Umbilical cord (tissue), 2 donors: ENCODE results near the gene ARID4B. TPM values are rescaled to one million over a fixed set of nuclear protein-coding genes. Genes with fewer than 3 reads are reported as not detected.
"Not testable (repeated sequence)": the region's sequence is repeated elsewhere in the genome, so short reads cannot be mapped to it uniquely, and the experiment has no call there.

Experiments
- DNase-seq: peaks from one replicate; pipeline ENCODE4 v3.0.0-alpha.2; 2015; ENCODE audit warnings: low spot score
- total RNA-seq: library from RNA; depleted of rRNA; stranded (reverse); fragments of >200 nt; gene quantifications from one replicate; pipeline ENCODE4 v1.2.3, GENCODE V29; 2014; ENCODE audit warnings: low replicate concordance; ENCODE audit not compliant: insufficient read depth

The ARID4B gene
- total RNA-seq, 1 donor from 2014 or later = 49.8 TPM

DNA sequence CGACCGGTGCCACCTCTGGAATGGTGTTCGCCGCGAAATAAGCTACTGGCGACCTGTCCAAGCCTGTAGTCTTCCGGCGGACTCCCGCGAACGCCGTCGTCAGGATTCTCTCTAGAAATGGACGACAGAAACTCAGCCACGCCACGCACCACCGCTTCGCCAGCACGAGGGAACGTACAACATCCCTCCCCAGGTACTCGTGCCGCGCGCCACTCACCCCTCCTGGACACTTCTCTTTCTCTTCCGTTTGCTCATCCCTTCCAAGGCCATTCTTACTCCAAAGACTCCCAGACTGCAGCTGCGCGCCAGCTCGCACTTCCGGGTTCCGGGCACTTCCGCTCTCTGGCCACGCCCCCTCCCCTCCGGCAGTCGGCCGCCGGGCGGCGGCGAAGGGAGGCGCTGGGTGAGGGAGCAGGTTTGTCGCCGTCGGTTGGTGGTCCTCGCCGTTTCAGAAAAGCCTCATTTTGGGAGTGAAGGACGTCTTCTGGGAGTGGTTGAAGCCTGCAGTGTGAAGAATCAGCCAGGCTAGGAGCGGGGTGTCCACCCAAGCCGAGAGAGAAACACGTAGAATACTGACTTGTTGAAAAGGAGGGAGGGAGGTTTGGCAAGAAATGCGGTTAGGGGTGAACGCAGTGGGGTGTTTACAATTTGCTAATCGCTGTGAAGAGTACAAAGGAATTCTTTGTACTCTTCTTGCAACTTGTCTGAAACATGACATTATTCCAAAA lies 166.9 kb downstream of the ARID4B start, which contains the start of gene RBM34:
TSS of gene RBM34 (minus strand) at position 294 of the 728 bp plus-strand sequence. CDS start at position 270, 24 bp downstream.
- peak; percentile 94 for DNase-seq

GRCh38 chr1:235160383-235160956 lies 167.5 kb downstream of the ARID4B start:
- peak; percentile 4 for DNase-seq

- not testable (repeated sequence) for DNase-seq
These were observed 168.0 kb downstream of the ARID4B start for GRCh38 chr1:235159930-235160329.

DNA sequence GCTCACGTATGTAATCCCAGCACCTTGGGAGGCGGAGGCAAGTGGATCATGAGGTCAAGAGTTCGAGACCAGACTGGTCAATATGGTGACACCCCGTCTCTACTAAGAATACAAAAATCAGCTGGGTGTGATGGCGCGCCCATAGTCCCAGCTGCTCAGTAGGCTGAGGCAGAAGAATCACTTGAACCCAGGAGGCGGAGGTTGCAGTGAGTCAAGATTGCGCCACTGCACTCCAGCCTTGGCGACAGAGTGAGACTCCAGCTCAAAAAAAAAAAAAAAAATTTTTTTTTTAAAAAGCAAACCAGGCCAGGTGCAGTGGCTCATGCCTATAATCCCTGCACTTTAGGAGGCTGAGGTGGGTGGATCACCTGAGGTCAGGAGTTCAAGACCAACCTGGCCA lies 168.7 kb downstream of the ARID4B start:
- DNase-seq = not testable (repeated sequence)

DNA sequence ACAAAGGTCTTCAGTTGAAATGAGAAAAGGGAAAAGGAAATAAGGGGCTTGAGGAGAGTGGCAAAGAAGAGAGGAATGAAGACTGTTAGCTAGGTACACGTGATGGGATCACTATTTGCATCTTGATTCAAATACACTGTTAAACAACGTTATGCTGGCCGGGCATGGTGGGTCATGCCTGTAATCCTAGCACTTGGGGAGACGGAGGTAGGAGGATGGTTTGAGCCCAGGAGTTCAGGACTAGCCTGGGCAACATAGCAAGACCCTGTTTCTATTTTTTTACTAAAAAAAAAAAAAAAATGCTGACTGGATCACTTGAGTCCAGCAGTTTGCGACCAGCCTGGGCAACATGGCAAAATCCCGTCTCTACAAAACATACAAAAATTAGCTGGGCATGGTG lies 169.3 kb downstream of the ARID4B start:
- no peak for DNase-seq

- DNase-seq = no peak
These were observed 170.8 kb downstream of the ARID4B start for GRCh38 chr1:235157150-235157549.

DNA sequence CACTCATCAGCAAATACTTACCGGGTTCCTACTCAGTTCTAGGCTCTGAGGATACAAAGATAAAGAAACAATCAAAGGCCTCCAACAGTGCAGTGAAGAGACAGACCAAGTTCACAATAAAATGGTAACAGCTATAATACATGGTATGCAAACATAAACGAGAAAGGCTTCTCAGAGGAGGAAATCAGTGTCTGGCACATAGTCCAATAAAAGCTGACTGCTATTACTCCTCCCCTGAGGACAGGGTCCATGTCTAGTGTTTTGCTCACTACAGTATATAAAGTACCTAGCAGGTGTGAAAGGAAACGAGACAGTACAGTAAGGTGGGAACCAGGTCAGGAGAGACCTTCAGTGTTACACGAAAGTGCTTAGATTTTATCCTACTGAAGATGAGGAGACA lies 171.2 kb downstream of the ARID4B start:
- DNase-seq = no peak

GRCh38 chr1:235156265-235156664 lies 171.7 kb downstream of the ARID4B start:
- no peak for DNase-seq

DNA sequence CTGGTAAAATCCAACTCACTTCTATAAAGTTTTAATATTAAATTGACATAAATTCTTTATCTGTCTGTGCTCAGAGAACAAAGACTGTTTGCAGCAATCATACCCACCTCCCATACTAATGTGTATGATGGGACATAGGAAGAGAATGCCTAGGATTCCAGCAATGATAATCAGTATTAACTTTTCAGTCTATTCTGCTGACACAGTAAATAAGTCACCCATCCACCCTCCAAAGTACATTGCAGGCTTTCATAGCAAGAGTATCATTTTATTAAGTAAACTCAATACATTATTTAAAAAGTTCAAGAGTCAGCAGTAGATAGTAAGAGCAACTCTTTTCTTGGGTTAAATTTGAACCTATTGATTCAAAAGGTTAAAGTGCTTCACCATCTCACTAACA lies 175.7 kb downstream of the ARID4B start:
- no peak for DNase-seq

- no peak for DNase-seq
These were observed 176.9 kb downstream of the ARID4B start for GRCh38 chr1:235151033-235151432.

DNA sequence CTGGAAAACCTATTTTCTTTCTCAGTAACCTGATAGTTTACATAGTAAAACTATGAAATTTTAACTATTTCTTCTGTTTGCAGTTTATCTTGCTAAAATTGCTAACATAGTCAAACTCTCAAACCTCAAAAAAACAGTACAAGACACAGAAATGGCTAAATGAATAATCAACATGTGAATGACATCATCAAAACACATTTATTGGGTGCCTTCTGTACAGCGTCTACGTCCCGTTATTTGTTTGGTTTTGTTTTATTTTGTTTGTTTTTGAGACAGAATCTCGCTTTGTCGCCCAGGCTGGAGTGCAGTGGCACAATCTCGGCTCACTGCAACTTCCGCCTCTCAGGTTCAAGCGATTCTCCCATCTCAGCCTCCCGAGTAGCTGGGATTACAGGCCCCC lies 178.2 kb downstream of the ARID4B start:
- no peak for DNase-seq

DNA sequence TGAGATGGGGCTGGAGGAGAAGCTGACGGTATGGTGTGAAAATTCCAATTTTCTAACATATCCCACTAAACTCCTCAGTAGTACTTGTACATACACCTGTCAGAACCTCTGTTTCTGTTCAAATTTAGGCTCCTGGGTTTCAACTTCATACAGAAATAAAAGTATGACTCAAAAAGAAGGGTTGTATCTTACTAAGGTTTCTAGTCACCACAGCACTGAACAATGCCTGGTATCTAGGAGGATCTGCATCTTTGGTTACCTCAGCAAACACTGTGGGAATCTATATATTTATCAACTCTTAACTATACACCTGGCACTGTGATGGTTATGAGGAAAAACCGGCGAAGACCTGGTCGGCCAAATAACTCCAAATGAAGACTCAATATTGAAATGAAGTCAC lies 180.7 kb downstream of the ARID4B start:
- no peak for DNase-seq

GRCh38 chr1:235145639-235146038 lies 182.3 kb downstream of the ARID4B start:
- no peak for DNase-seq

DNA sequence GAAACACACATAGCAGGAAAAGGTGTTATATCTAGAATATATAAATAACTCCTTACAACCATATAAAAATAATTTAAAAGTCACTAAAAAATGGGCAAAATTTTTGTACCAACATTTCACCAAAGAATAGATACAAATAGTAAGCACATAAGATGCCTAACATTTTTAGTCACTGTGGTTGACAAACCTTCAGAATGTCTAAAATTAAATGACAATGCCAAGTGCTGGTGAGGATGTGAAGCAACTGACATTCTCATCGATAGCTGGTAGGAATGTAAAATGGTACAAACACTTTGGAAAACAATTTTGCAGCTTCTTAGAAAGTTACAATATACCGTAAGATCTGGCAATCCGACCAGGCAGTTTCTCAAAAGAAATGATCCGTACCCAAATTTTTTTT lies 185.0 kb downstream of the ARID4B start:
- no peak for DNase-seq

DNA sequence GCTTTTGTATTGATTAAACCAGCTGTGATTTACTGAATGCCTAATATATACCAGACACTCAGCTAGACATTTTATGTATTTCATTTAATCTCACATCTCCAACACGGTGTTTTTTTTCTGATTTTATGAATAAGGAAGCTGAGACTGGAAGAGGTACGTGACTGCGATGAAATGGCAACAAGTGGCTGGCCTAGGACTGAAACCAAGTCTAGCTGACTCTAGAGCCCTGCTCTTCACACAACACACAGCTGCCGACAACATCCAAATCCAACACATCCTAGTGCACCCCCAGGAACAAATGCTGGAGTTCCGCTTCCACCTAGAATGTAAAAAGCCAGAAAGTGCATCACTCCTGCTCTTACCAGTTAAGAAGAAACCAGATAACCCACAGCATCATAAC lies 188.7 kb downstream of the ARID4B start:
- DNase-seq = no peak

GRCh38 chr1:235138821-235139220 lies 189.2 kb downstream of the ARID4B start:
- no peak for DNase-seq

DNA sequence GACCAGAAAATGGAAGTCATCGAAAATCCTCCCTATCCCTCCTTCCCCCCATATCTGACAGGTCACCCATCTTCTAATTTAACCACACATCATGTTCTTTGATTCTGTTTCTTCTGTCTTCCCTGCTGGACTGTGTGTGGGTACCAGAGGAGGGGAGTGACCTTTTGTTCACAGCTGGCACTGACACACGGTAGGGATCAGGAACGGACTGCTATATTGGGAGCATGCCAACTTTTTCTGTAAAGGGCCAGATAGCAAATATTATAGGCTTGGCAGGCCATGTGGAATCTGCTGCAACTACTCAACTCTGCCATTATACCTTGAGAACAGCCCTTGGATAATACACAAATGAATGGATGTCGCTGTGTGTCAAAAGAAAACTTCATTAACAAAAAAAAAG lies 191.9 kb downstream of the ARID4B start:
- DNase-seq = no peak

DNA sequence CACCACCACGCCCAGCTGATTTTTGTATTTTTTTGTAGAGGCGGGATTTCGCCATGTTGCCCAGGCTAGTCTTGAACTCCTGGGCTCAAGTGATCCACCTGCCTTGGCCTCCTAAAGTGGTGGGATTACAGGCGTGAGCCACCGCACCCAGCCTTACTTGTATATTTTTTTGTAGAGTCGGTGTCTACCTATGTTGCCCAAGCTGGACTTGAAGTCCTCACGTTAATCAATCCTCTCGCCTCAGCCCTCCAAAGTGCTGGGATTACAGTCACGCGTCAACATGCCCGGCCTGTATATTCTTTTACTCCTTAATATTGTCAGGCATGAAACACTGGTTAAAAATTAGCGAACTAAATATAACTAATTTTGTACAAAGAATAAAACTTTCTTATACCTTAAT lies 193.8 kb downstream of the ARID4B start:
- DNase-seq = no peak

DNA sequence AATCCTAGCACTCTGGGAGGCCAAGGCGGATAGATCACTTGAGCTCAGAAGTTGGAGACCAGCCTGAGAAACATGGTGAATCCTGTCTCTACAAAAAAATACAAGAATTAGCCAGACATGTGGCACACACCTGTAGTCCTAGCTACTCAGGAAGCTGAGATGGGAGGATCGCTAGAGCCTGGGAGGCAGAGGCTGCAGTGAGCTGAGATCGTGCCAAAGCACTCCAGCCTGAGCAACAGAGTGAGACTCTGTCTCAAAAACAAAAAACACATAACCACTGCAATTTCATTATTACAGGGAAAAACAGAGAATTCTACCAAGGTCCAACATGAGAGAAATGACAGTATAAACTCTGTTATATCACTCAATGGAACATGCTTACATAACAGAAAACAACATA lies 194.9 kb downstream of the ARID4B start:
- no peak for DNase-seq

DNA sequence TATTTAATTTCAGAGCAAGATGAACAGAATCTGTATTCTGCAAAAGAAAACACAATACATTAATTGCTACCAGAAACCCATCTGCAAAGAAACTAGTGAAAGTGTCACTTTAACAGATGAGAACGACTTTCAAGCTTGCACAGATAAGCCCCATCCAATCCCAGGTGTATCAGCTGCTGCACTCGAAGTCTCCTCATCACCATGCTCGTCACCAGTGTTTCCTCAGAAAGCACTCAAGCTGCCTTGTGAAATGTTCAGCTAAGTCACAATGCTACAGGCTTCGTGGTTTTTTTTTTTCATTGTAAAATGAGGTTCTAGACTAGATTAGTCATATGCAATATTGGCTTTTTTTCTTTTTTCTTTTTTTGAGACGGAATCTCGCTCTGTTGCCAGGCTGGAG lies 196.0 kb downstream of the ARID4B start:
- DNase-seq = no peak

- DNase-seq = no peak
These were observed 197.2 kb downstream of the ARID4B start for GRCh38 chr1:235130766-235131270.

GRCh38 chr1:235129774-235130570 lies 198.0 kb downstream of the ARID4B start:
- DNase-seq = no peak
